IMR-90 (cell line): ENCODE results near the gene FAM204A. TPM values are rescaled to one million over a fixed set of nuclear protein-coding genes. Genes with fewer than 3 reads are reported as not detected.
A peak's percentile ranks its signal among the peaks of the same experiment; 100 is the strongest.

Experiments used
- ATAC-seq: fragments of 200-7000 bp; cut with Tn5 transposase; 2 replicates; pipeline ENCODE4 v1.9.1; 2020; ENCODE audit warnings: low read depth, mild to moderate bottlenecking, moderate library complexity
- BruUV-seq: library from RNA; stranded (reverse); fragments of 400-500 nt; replicated peaks from 2 replicates; lab custom pipeline; 2021; lab: Mats Ljungman, UMichigan
- CTCF ChIA-PET: fragments of 300-600 bp; formaldehyde crosslinking; extraction: SDS; loops from one replicate; lab custom pipeline; 2021; ENCODE audit warnings: antibody characterized with exemption; lab: Yijun Ruan, JAX
- POLR2A ChIA-PET: fragments of 300-600 bp; sonication (Branson Sonifier 250); formaldehyde crosslinking; loops from one replicate; lab custom pipeline; 2022; ENCODE audit warnings: antibody characterized with exemption; ENCODE audit not compliant: unreplicated experiment; lab: Charles Lee
- DNase-seq: peaks from one replicate; pipeline ENCODE4 v3.0.0; 2013
- H2AFZ ChIP-seq: replicated peaks from 2 replicates; pipeline ENCODE3; 2013; ENCODE audit warnings: low read length, mild to moderate bottlenecking; ENCODE audit not compliant: poor library complexity
- H2AK5ac ChIP-seq: 2 replicates; pipeline ENCODE4 v1.6.1; 2013; ENCODE audit warnings: low read depth, low read length, inconsistent platforms
- H2AK9ac ChIP-seq: replicated peaks from 2 replicates; pipeline ENCODE3; 2013; ENCODE audit warnings: mild to moderate bottlenecking, low read depth, low read length, moderate library complexity; ENCODE audit not compliant: poor library complexity
- H2BK120ac ChIP-seq: 2 replicates; pipeline ENCODE4 v1.6.1; 2013; ENCODE audit warnings: low read depth, low read length, inconsistent platforms
- H2BK15ac ChIP-seq: 3 replicates; pipeline ENCODE4 v1.6.1; 2013; ENCODE audit warnings: low read depth, low read length, inconsistent platforms
- H2BK20ac ChIP-seq: 2 replicates; pipeline ENCODE4 v1.6.1; 2013; ENCODE audit warnings: low read depth, mild to moderate bottlenecking, inconsistent platforms, low read length, moderate library complexity
- H2BK5ac ChIP-seq: 2 replicates; pipeline ENCODE4 v1.6.1; 2013; ENCODE audit warnings: mild to moderate bottlenecking, low read depth, low read length, inconsistent platforms; ENCODE audit not compliant: poor library complexity, severe bottlenecking
- H3K14ac ChIP-seq: replicated peaks from 2 replicates; pipeline ENCODE4 v1.6.1; 2013; ENCODE audit warnings: low read depth, low read length, inconsistent platforms
- H3K18ac ChIP-seq: 2 replicates; pipeline ENCODE4 v1.6.1; 2013; ENCODE audit warnings: low read depth, low read length, control low read depth
- H3K23ac ChIP-seq: 2 replicates; pipeline ENCODE4 v1.6.1; 2013; ENCODE audit warnings: low read depth, low read length, inconsistent platforms
- H3K27ac ChIP-seq: 2 replicates; pipeline ENCODE4 v1.5.1; 2013; ENCODE audit warnings: mild to moderate bottlenecking, control low read depth, low read length; ENCODE audit not compliant: insufficient read depth
- H3K27me3 ChIP-seq: 2 replicates; pipeline ENCODE4 v1.6.1; 2013; ENCODE audit warnings: low read length; ENCODE audit not compliant: control insufficient read depth, insufficient read depth
- H3K36me3 ChIP-seq: 2 replicates; pipeline ENCODE4 v1.6.1; 2013; ENCODE audit warnings: low read length, mixed read lengths; ENCODE audit not compliant: control insufficient read depth, insufficient read depth
- H3K4ac ChIP-seq: 2 replicates; pipeline ENCODE4 v1.6.1; 2013; ENCODE audit warnings: low read depth, low read length, inconsistent platforms
- H3K4me1 ChIP-seq: 2 replicates; pipeline ENCODE4 v1.6.1; 2013; ENCODE audit warnings: low read length, mixed read lengths; ENCODE audit not compliant: control insufficient read depth, insufficient read depth
- H3K4me2 ChIP-seq: 2 replicates; pipeline ENCODE4 v1.6.1; 2013; ENCODE audit warnings: low read depth, mild to moderate bottlenecking, control low read depth, low read length, moderate library complexity
- H3K4me3 ChIP-seq: 2 replicates; pipeline ENCODE4 v1.5.1; 2013; ENCODE audit warnings: low read depth, mild to moderate bottlenecking, control low read depth, low read length, moderate library complexity; ENCODE audit not compliant: insufficient read depth
- H3K56ac ChIP-seq: 2 replicates; pipeline ENCODE4 v1.6.1; 2013; ENCODE audit warnings: low read length, inconsistent platforms; ENCODE audit not compliant: insufficient read depth; ENCODE audit errors: extremely low read depth
- H3K79me1 ChIP-seq, 2 experiments: 2 replicates each; pipeline ENCODE4 v1.6.1; 2013; ENCODE audit warnings: low read length in 2 of 2, inconsistent platforms in 1 of 2, low read depth in 1 of 2
- H3K9ac ChIP-seq: 2 replicates; pipeline ENCODE4 v1.6.1; 2013; ENCODE audit warnings: low read depth, low read length, control low read depth
- H3K9me1 ChIP-seq: 2 replicates; pipeline ENCODE4 v1.6.1; 2013; ENCODE audit warnings: low read length, inconsistent platforms; ENCODE audit not compliant: insufficient read depth
- H3K9me3 ChIP-seq: 2 replicates; pipeline ENCODE4 v1.6.1; 2013; ENCODE audit warnings: low read length; ENCODE audit not compliant: control insufficient read depth, insufficient read depth
- H4K20me1 ChIP-seq: 2 replicates; pipeline ENCODE4 v1.6.1; 2013; ENCODE audit warnings: low read length, inconsistent platforms; ENCODE audit not compliant: insufficient read depth
- H4K5ac ChIP-seq: 2 replicates; pipeline ENCODE4 v1.6.1; 2013; ENCODE audit warnings: mild to moderate bottlenecking, low read depth, low read length, control low read depth
- H4K8ac ChIP-seq, 2 experiments: 2 replicates each; pipeline ENCODE4 v1.6.1; 2013; ENCODE audit warnings: low read depth in 2 of 2, low read length in 2 of 2, control low read depth in 1 of 2, inconsistent platforms in 1 of 2
- H4K91ac ChIP-seq: 2 replicates; pipeline ENCODE4 v1.6.1; 2013; ENCODE audit warnings: low read depth, low read length, inconsistent platforms; ENCODE audit not compliant: insufficient read depth
- BHLHE40 ChIP-seq: fragments of 150-350 bp; IDR thresholded peaks from 2 replicates; pipeline ENCODE4 v1.6.1; 2016; ENCODE audit warnings: mild to moderate bottlenecking, low read depth, low read length
- CHD1 ChIP-seq: IDR thresholded peaks from 2 replicates; pipeline ENCODE4 v1.6.1; 2012; ENCODE audit warnings: low read depth, low read length, improper control_type of control experiment
- CTCF ChIP-seq: conservative IDR thresholded peaks from 2 replicates; pipeline ENCODE4 v1.5.1; 2012; ENCODE audit warnings: mild to moderate bottlenecking, low read depth, low read length, improper control_type of control experiment
- FOS ChIP-seq: fragments of 150-350 bp; IDR thresholded peaks from 2 replicates; pipeline ENCODE4 v1.6.1; 2016; ENCODE audit warnings: low read depth, low read length
- MAZ ChIP-seq: IDR thresholded peaks from 2 replicates; pipeline ENCODE4 v1.6.1; 2012; ENCODE audit warnings: low read depth, mild to moderate bottlenecking, low read length, improper control_type of control experiment, moderate library complexity, borderline replicate concordance
- MXI1 ChIP-seq: IDR thresholded peaks from 2 replicates; pipeline ENCODE4 v1.6.1; 2012; ENCODE audit warnings: low read depth, mild to moderate bottlenecking, low read length, moderate library complexity, borderline replicate concordance
- NFE2L2 ChIP-seq: fragments of 150-350 bp; IDR thresholded peaks from 2 replicates; pipeline ENCODE4 v1.6.1; 2016; ENCODE audit warnings: low read depth, mild to moderate bottlenecking, low read length
- POLR2A ChIP-seq: IDR thresholded peaks from 2 replicates; pipeline ENCODE4 v1.6.1; 2012; ENCODE audit warnings: mild to moderate bottlenecking, low read depth, low read length
- RAD21 ChIP-seq: IDR thresholded peaks from 2 replicates; pipeline ENCODE4 v1.6.1; 2012; ENCODE audit warnings: low read length, improper control_type of control experiment
- RCOR1 ChIP-seq: IDR thresholded peaks from 2 replicates; pipeline ENCODE4 v1.6.1; 2012; ENCODE audit warnings: mild to moderate bottlenecking, low read length, improper control_type of control experiment; ENCODE audit not compliant: insufficient replicate concordance
- RFX5 ChIP-seq: IDR thresholded peaks from 2 replicates; pipeline ENCODE4 v1.8.0; 2012; ENCODE audit warnings: low read depth, mild to moderate bottlenecking, low read length, moderate library complexity
- SMC3 ChIP-seq: fragments of 150-350 bp; IDR thresholded peaks from 2 replicates; pipeline ENCODE4 v1.6.1; 2016; ENCODE audit warnings: low read depth, mild to moderate bottlenecking, antibody characterized with exemption, low read length, moderate library complexity
- USF2 ChIP-seq: fragments of 150-350 bp; IDR thresholded peaks from 2 replicates; pipeline ENCODE4 v1.6.1; 2017; ENCODE audit warnings: mild to moderate bottlenecking, antibody characterized with exemption, low read length, low read depth
- WGBS, 2 experiments: methylation state at CpG; one replicate each; pipeline versions ENCODE4 v1.1.5 to v1.1.7; 2013; ENCODE audit warnings: missing lambda C conversion rate in 2 of 2; ENCODE audit not compliant: insufficient read length in 1 of 2; ENCODE audit errors: extremely low coverage in 2 of 2; 5-methylcytosine and 5-hydroxymethylcytosine counted together
- dilution Hi-C: fragments of 300-500 bp; cut with HindIII; formaldehyde crosslinking; loops from one replicate; pipeline ENCODE4 v1.14.3; 2018; ENCODE audit warnings: low sequenced_read_pairs; ENCODE audit not compliant: unreplicated experiment
- in situ Hi-C: fragments of 300-500 bp; cut with MboI; formaldehyde crosslinking; loops from 3 replicates; pipeline ENCODE4 v1.14.3; 2019; ENCODE audit warnings: low sequenced_read_pairs, inconsistent platforms, mixed read lengths
- intact Hi-C: fragments of 100-400 bp; cut with micrococcal nuclease; formaldehyde crosslinking; loops from 2 replicates; pipeline ENCODE4 v1.10.0; 2022
- polyA plus RNA-seq, 3 experiments: library from polyadenylated mRNA; depleted of rRNA; stranded (reverse); fragments of >200 nt; gene quantifications; 2 replicates each; pipeline ENCODE4 v1.2.3, GENCODE V29; 2012; ENCODE audit warnings: low replicate concordance in 1 of 3
- total RNA-seq: library from RNA; depleted of rRNA; stranded (reverse); fragments of >200 nt; gene quantifications from 2 replicates; pipeline ENCODE4 v1.2.3, GENCODE V29; 2012

Gene FAM204A
- total and polyA plus RNA-seq, 2 of the 4 experiments (the other 2 are of a cell fraction), result 23.6 to 54.3 TPM

- H2BK120ac ChIP-seq, result no peak overlapping the region
- no peak overlapping the region for H2BK20ac ChIP-seq
- no peak overlapping the region for H3K4ac ChIP-seq
- H3K9me1 ChIP-seq, result no peaks in the 10 kb centered on the region
- ChIA-PET POLR2A (no interaction called here), CTCF (no interaction called here)
- no peaks in the 10 kb centered on the region for H3K79me1 ChIP-seq
- no peak overlapping the region for H2AK5ac ChIP-seq
- no peak overlapping the region for H3K14ac ChIP-seq
- H4K20me1 ChIP-seq, result no peaks in the 10 kb centered on the region; the same call in 1 of the 2 replicates
- in situ Hi-C loops, result no loop called here
- H3K4me1 ChIP-seq, result no peaks in the 10 kb centered on the region
- DNase-seq, result no peak
- H3K27ac ChIP-seq, result no peak overlapping the region
- H4K91ac ChIP-seq, result no peak overlapping the region
- no peaks in the 10 kb centered on the region for H3K36me3 ChIP-seq
- no peak overlapping the region for H3K56ac ChIP-seq
- no peak overlapping the region for H3K23ac ChIP-seq
- dilution Hi-C loops, result no loop called here
- H3K18ac ChIP-seq, result no peak overlapping the region
- H3K27me3 ChIP-seq, result no peaks in the 10 kb centered on the region; the same call in 1 of the 2 replicates
- no peak overlapping the region for H4K8ac ChIP-seq
- H2BK5ac ChIP-seq, result peak overlapping the region; percentile 62
- no peak overlapping the region for H4K5ac ChIP-seq
- TF ChIP-seq BHLHE40, result no peak
- no peak for TF ChIP-seq RCOR1
- TF ChIP-seq RFX5, result no peak
- no peak for TF ChIP-seq SMC3
- TF ChIP-seq CHD1, result no peak
- no peak for TF ChIP-seq USF2
- TF ChIP-seq CTCF, result no peak
- TF ChIP-seq MXI1, result no peak
- no peak for TF ChIP-seq MAZ
- TF ChIP-seq RAD21, result no peak
- no peak for TF ChIP-seq NFE2L2
- no peak for TF ChIP-seq POLR2A
- TF ChIP-seq FOS, result no peak
- no peak overlapping the region for H2BK15ac ChIP-seq
- H3K9me3 ChIP-seq, result no peaks in the 10 kb centered on the region; the same call in 1 of the 2 replicates
- 83% methylated on average over 1 of the region's 1 CpG; no CpG with 5 or more reads in 1 of the 2 experiments for WGBS, 2 experiments
- no peak for ATAC-seq
- H2AK9ac ChIP-seq, result no peak overlapping the region
- intact Hi-C loops, result no loop called here
- no peak overlapping the region for H3K9ac ChIP-seq
- H3K4me2 ChIP-seq, result no peak overlapping the region
- BruUV-seq, result no TSS peak
- no peak overlapping the region for H2AFZ ChIP-seq
- H3K4me3 ChIP-seq, result no peak overlapping the region
Measured at GRCh38 chr10:118282670-118283069, 59.5 kb downstream of the FAM204A start.
